GM21723 (cell line): ENCODE results near the gene SLC41A3.
"Not testable (repeated sequence)": the region's sequence is repeated elsewhere in the genome, so short reads cannot be mapped to it uniquely, and the experiment has no call there.

Source experiments
- ATAC-seq: cut with Tn5 transposase; IDR thresholded peaks from one replicate; pipeline ENCODE4 v1.9.1; 2021; ENCODE audit warnings: mild to moderate bottlenecking, moderate library complexity; ENCODE audit not compliant: unreplicated experiment

Gene SLC41A3

GRCh38 chr3:126056681-126057500 lies 27.0 kb downstream of the SLC41A3 start:
- no peak for ATAC-seq

GRCh38 chr3:126056088-126056487 lies 27.8 kb downstream of the SLC41A3 start:
- ATAC-seq: no peak

- ATAC-seq: no peak
Observed at GRCh38 chr3:126054870-126055269, 29.1 kb downstream of the SLC41A3 start.

GRCh38 chr3:126053949-126054569 lies 29.9 kb downstream of the SLC41A3 start:
- no peak for ATAC-seq

- no peak for ATAC-seq
Observed at GRCh38 chr3:126053513-126053912, 30.4 kb downstream of the SLC41A3 start.

GRCh38 chr3:126052196-126053058 lies 31.5 kb downstream of the SLC41A3 start:
- ATAC-seq: no peak

- no peak for ATAC-seq
Observed at GRCh38 chr3:126051741-126052140, 32.2 kb downstream of the SLC41A3 start.

GRCh38 chr3:126051234-126051633 lies 32.7 kb downstream of the SLC41A3 start:
- ATAC-seq: no peak

- no peak for ATAC-seq
Observed at GRCh38 chr3:126050626-126051025, 33.3 kb downstream of the SLC41A3 start.

- ATAC-seq: no peak
Observed at GRCh38 chr3:126050050-126050392, 33.9 kb downstream of the SLC41A3 start.

GRCh38 chr3:126049289-126050049 lies 34.5 kb downstream of the SLC41A3 start:
- no peak for ATAC-seq

- ATAC-seq: no peak
Observed at GRCh38 chr3:126040386-126040785, 43.5 kb downstream of the SLC41A3 start.

GRCh38 chr3:126039870-126040269 lies 44.1 kb downstream of the SLC41A3 start:
- no peak for ATAC-seq

GRCh38 chr3:126038791-126039190 lies 45.1 kb downstream of the SLC41A3 start:
- ATAC-seq: not testable (repeated sequence)

GRCh38 chr3:126036056-126036549 lies 47.8 kb downstream of the SLC41A3 start:
- ATAC-seq: no peak

GRCh38 chr3:126035362-126036050 lies 48.4 kb downstream of the SLC41A3 start:
- ATAC-seq: no peak

GRCh38 chr3:126034481-126035361 lies 49.2 kb downstream of the SLC41A3 start:
- ATAC-seq: no peak

GRCh38 chr3:126033765-126034164 lies 50.2 kb downstream of the SLC41A3 start:
- no peak for ATAC-seq
